Middle frontal gyrus (tissue), 1 donor: ENCODE data around the gene IRAK1.

Experiments
- DNase-seq: peaks from one replicate; pipeline ENCODE4 v3.0.0-alpha.2; 2015; ENCODE audit warnings: low spot score; ENCODE audit errors: extremely low spot score

The IRAK1 gene

DNA sequence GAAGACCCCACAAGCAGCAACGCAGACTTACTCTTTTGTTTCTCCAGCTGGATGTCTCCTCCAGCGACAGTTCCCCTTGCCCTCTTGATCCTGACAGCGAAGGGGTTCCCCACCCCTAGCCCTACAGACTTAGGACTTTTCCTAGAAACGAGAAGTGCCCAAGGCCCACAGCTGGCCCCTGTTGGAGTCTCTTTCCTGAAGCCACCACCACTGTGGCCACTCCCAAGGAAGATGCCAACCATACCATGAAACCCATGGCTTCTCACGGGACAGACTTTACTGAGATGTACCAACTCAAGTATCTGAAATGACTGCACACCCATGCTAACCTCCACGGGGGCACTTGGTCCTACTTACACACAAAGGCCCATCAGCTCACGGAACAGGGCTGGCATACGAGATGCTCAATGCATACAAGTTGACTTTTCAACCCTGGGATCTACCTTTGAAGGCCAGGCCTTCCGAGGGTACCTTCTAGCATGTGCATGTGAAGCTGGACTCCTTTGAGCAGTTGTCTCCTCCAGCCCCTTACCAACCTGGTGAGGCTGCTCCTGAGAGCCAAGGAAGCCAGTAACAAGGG lies 924 bp upstream of the IRAK1 start:
- DNase-seq: no peak

DNA sequence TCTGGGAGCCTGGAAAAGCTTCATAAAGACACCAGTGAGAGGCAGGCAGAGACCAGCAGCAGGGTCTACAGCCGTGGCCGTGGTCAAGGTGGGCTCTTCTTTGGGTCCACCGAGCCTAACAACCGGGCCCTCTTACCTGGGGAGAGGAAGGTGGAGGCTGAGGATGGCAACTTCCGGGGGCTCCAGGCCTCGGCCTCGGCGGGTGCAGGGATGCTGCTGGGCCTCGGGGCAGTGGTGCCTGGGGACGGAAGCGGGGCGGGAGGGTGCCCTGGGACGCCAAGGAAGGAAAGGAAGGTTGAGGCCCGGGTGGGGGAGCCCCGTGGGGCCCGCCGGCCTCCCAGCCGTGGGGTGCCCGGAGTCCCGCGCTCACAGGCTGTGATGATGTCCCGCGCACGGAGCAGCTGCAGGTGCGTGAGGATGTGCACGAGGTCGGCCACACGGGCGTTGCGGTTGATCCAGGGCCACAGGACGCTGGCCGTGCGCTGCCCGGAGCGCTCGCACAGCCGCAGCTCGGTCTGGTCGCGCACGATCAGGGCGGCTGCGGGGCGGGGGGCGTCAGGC lies 561 bp downstream of the IRAK1 start:
- no peak for DNase-seq

- no peak for DNase-seq
These were observed 1.1 kb downstream of the IRAK1 start for GRCh38 chrX:154018518-154019060.

DNA sequence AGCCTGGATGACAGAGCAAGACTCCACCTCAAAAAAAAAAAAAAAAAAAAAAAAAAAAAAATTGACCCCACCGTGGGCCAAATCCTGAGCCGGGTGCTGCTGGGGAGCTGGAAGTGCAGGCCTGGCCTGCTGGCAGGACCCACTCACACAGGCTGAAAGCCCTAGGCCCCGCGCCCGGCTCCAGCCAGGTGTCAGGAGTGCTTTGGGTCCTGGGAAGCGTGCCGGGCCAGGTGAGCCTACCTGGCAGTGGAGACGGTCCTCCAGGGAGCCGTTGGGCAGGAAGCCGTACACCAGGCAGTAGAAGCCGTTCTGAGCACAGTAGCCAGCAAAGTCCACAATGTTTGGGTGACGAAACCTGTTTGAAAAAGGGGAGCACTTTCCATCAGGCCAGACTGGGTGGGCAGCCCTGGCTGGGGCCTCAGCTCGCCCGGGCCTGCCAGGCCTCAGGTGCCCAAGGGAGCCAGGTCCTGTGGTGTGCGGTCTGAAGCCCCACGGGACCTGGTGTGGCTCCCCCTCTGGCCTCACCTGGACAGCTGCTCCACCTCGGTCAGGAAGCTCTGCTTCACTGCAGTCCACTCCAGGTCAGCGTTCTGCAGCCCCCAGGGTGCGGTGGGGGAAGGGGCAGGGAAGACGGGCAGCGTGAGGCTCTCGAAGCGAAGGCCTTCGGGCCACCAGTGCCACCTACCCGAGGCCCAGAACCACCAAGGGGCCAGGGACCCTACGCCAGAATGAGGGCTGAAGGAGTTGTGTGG lies 1.8 kb downstream of the IRAK1 start:
- DNase-seq: no peak

- DNase-seq: no peak
These were observed 3.2 kb downstream of the IRAK1 start for GRCh38 chrX:154016366-154017076.

DNA sequence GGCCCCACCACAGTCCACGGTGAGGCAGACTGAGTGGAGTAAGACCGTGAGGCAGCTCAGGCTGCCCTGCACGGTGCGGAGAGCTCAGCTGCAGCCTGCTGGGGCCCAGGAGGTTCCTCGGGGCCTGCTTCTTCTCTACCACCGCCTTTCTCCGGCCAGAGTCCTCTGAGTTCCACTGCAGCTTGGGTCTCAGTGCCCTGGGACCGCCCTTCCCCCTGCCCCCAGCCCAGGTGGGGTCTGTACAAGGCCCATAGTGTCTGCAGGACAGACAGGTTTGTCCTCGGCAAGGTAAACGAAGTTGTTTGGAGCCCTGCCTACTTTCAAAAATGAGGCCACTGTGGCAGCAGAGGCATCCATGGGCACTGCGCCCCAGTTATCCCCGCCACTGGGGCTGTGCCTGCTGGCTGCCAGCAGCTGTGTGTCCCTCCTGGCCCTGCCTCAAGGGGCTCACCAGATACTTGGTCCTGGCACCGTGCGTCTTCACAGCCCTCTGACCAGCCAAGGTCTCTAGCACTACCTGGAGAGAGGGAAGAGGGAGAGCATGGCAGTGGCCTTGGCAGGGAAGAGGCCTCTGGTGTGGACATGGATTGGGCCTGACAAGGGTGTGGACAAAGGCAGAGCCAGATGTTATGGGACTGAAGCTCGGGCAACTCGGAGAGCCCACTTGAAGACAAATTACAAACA lies 4.0 kb downstream of the IRAK1 start:
- DNase-seq: no peak

DNA sequence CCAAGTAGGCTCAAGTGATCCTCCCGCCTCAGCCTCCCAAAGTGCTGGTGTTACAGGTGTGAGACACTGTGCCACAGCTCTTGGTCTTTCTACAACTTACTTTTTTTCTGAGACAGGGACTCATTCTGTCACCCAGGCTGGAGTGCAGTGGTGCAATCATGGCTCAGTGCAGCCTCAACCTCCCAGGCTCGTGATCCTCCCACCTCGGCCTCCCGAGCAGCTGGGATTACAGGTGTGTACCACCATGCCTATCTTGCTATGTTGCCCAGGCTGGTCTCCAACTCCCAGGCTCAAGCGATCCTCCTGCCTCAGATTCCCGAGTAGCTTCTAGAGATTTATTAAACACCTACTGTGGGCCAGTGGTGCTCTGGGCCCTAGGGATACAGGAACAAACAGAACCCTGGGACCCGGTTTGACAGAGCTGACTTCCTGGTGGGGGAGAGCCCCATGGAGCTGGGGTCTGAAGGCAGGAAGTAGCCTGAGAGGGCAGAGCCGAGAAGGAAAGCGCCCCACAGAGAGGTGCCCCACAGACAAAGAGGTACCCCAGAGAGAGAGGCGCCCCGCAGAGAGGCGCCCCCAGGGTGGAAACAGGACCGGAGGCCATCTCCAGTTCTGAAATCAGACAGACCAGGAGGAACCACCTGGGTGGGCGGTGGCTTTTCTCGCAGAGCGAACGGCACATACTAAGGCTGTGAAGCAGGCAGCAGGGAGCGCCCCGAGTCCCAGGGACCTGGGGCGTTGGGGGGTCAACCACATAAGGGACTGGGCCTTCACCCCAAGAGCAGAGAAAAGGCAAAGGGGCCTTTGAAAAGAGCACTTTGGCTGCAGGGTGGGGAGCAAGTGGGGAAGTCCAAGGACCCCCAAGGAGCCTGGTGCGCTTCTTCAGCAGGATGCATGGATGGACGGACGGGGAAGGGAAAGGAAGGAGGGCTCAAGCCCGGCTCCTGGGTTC lies 5.0 kb downstream of the IRAK1 start:
- no peak for DNase-seq

- DNase-seq: no peak
These were observed 5.9 kb downstream of the IRAK1 start for GRCh38 chrX:154013614-154014360.

DNA sequence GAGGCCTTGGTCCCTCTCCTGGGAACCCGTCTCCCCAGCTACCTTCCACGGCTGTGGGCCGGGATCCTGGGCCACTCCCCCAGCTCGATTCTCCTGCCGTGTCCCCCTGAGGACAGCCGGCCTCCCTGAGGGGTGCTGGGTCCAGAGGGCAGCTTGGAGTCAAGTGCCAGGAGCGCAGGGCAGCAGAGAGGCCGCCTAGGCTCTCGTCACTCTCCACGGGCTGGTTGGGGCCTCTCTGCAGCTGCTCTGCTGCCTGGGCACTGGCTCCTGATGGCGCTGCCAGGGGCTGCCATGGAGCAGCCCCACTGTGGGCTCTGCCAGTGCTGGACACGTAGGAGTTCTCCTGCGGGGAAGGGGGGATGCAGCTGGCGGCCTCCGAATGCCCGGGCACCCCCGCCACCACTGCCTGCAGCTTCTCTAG lies 6.7 kb downstream of the IRAK1 start:
- no peak for DNase-seq

DNA sequence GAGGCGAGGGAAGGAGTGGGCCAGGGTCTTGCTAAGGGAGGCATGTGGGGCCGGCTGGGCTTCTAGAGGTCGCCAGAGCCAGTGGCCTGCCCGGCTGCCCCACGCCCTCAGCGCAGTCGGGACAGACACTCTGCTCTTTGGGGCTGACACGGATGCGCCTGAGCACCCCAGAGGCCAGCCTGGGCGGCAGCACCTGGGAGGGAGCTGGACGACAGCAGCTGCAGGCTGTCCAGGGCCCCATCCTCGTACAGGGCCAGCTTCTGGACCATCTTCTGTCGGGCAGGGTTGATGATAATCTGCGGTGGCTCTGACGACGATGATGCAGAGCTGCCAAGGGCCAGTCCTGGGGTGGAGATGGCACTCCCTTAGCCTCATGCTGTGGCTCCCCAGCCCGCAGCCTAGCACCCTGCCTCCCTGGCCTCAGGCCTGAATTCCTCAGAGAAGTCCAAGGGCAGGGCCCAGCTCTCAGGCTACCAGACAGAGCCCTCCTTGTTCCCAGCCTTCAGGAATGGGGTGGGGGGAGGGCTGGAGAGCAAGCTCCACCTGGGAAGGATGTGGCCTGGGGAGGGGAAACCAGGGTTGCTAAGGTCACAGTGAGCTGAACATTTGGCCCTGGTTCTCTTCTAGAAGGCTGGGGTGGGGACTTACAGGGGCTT lies 7.2 kb downstream of the IRAK1 start:
- no peak for DNase-seq

DNA sequence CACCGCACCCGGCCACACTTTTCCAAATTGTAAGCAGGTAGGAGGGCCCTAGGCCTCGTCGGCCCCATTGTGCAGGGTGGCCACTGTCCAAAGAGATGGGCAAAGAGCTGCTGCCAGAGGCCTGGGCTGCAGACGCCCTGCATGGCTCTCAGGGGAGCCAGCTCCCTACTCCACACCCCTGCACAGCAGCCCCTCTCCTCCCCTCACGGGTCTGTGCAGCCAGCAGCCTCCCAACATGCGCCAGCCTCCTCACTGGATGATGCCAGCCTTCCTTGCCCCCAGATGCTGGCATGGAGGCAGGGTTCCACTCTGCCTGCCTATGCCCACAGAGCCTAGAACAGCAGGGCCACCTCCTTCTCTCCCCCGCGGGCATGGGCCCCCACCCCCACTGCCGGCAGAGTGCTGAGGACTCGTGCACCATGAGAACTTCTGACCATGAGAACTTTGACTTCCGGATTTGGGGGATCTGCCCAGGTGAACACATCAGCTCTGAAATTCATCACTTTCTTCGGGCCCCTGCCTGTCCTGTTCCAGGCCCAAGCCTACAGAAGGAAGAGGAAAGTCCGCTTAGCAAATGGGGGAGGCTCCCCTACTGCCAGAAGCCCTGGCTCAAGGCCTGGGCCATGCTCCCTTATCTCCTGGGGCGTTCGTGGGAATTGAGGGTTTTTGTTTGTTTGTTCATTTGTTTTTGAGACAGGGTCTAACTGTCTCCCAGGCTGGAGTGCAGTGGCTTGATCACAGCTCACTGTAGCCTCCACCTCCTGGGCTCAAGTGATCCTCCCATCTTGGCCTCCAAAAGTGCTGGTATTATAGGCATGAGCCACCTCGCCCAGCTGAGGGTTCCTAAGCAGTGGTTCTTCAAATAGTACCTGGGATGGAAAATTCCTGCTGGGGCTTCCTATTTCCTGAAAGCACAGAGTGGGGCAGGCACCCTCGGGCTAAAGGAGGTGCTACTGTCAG lies 8.0 kb downstream of the IRAK1 start:
- DNase-seq: no peak

- no peak for DNase-seq
These were observed 9.2 kb downstream of the IRAK1 start for GRCh38 chrX:154010330-154011087.

GRCh38 chrX:154008521-154008920 lies 11.2 kb downstream of the IRAK1 start:
- DNase-seq: no peak

GRCh38 chrX:154006947-154007346 lies 12.8 kb downstream of the IRAK1 start:
- DNase-seq: no peak

- DNase-seq: no peak
These were observed 15.4 kb downstream of the IRAK1 start for GRCh38 chrX:154004315-154004714.

DNA sequence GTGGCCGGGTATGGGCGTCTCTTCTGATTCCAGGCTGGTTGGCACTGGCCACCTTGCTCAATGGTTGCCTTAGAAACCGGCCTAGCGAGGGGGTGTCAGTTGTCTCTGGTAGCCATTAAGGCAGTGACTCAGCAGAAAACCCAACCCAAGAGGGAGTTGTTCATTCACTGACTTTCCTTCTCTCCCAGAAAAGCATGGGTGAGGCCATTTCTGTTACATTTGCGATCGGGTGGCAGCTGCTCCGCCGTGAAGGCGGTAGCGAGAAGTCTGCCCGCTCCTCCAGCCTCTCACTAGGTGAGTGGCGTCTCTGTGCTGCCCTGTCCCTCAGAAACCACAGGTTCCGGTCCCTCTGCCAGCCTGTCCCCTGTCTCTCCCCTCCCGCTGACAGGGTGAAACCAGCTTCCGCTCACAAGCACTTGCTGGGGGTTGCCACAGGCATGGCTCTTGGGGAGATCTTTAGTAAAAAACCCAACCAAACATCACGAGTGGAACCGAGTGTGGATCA lies 17.4 kb downstream of the IRAK1 start:
- DNase-seq: peak; percentile 38

DNA sequence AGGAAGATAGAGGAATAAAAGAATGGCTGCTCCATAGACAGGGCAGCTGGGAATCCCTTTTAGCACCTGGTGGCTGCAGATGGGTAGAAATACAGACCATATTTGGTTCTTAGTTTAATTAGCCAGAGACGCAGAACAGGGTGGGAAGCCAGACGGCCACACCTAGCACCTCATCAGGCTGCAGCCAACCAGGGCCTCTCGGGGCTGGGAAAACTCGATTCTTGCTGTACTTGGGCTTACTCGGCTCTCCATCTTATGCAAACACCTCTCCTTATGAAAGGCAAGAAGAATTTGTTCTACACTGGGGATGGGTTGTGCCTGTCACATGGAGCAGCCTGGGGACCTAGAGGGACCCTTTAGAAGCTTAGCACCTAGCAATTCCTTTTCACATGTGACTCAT lies 19.7 kb downstream of the IRAK1 start:
- DNase-seq: no peak
